Loucy (cell line): ENCODE measurements around the gene ARMC9.

ENCODE experiments used
- H2AFZ ChIP-seq: fragments of 200-600 bp; sonication (generic); 2 replicates; pipeline ENCODE4 v1.6.0; 2016; ENCODE audit warnings: antibody characterized with exemption, mild to moderate bottlenecking, low read length, moderate library complexity
- H3F3A ChIP-seq: fragments of 200-600 bp; 2 replicates; pipeline ENCODE4 v1.6.0; 2016; ENCODE audit warnings: antibody characterized with exemption, low read depth, mild to moderate bottlenecking
- H3K27me3 ChIP-seq: fragments of 200-600 bp; sonication (generic); 2 replicates; pipeline ENCODE4 v1.6.1; 2014; ENCODE audit warnings: low read length, mild to moderate bottlenecking; ENCODE audit not compliant: insufficient read depth, poor library complexity, severe bottlenecking
- H3K36me3 ChIP-seq: fragments of 200-600 bp; sonication (generic); 2 replicates; pipeline ENCODE4 v1.6.1; 2016; ENCODE audit warnings: low read length; ENCODE audit not compliant: insufficient read depth
- H3K4me1 ChIP-seq: fragments of 200-600 bp; sonication (generic); 2 replicates; pipeline ENCODE4 v1.5.1; 2014; ENCODE audit warnings: low read length, mild to moderate bottlenecking; ENCODE audit not compliant: insufficient read depth, poor library complexity, severe bottlenecking
- H3K4me2 ChIP-seq: fragments of 200-600 bp; sonication (generic); 2 replicates; pipeline ENCODE4 v1.6.0; 2014; ENCODE audit warnings: antibody characterized with exemption, low read length, low read depth, mild to moderate bottlenecking; ENCODE audit not compliant: poor library complexity, severe bottlenecking
- H3K4me3 ChIP-seq: fragments of 200-600 bp; sonication (generic); 2 replicates; pipeline ENCODE4 v1.5.1; 2014; ENCODE audit warnings: low read length, mild to moderate bottlenecking, mixed read lengths; ENCODE audit not compliant: poor library complexity, severe bottlenecking
- H3K79me2 ChIP-seq: fragments of 200-600 bp; sonication (generic); 2 replicates; pipeline ENCODE4 v1.6.1; 2014; ENCODE audit warnings: low read length; ENCODE audit not compliant: insufficient read depth
- H3K9ac ChIP-seq: fragments of 200-600 bp; sonication (generic); 2 replicates; pipeline ENCODE4 v1.6.0; 2014; ENCODE audit warnings: mild to moderate bottlenecking, low read depth, low read length, moderate library complexity; ENCODE audit not compliant: poor library complexity, severe bottlenecking
- H3K9me2 ChIP-seq: fragments of 200-600 bp; sonication (generic); replicated peaks from 2 replicates; pipeline ENCODE4 v1.6.1; 2016; ENCODE audit warnings: low read depth, low read length, mixed read lengths
- H3K9me3 ChIP-seq: fragments of 200-600 bp; sonication (generic); 2 replicates; pipeline ENCODE4 v1.6.1; 2014; ENCODE audit warnings: mild to moderate bottlenecking, antibody characterized with exemption, low read length, low read depth; ENCODE audit not compliant: insufficient read depth
- H4K20me1 ChIP-seq: fragments of 200-600 bp; sonication (generic); 2 replicates; pipeline ENCODE4 v1.6.0; 2014; ENCODE audit warnings: antibody characterized with exemption, low read length, mild to moderate bottlenecking; ENCODE audit not compliant: insufficient read depth, poor library complexity, severe bottlenecking
- EZH2phosphoT487 ChIP-seq: fragments of 200-600 bp; IDR thresholded peaks from 2 replicates; pipeline ENCODE4 v1.6.1; 2018; ENCODE audit warnings: antibody characterized with exemption, mild to moderate bottlenecking, moderate library complexity, borderline replicate concordance
- TF ChIP-seq, protein P1 (sequence below): fragments of 200-600 bp; sonication (generic); conservative IDR thresholded peaks from 2 replicates; pipeline ENCODE4 v1.5.1; 2014; ENCODE audit warnings: mild to moderate bottlenecking, antibody characterized with exemption, low read length

Gene ARMC9

DNA sequence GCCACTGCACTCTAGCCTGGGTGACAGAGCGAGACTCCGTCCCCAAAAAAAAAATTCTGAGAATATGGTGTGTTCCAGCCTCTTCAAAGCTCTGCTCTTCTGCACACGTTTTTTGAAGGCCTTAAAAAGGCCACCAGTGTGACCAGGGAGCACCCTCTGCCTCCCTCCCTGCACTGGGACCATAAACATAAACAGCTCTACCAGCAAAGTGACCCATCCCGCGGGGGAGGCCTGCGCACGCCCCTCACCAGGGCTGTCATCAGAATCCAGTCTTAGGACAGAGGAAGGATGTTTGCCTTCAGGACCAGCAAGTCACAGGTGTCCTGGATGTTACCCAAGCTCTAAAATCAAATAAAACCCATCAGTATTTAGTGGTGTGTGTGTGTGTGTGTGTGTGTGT lies 173.9 kb downstream of the ARMC9 start:
- Histone ChIP-seq H3K4me2 (no peak overlapping the region), H2AFZ (no peak overlapping the region), H3K9me3 (no peaks in the 10 kb centered on the region), H3K79me2 (no peaks in the 10 kb centered on the region), H3K4me3 (no peak overlapping the region), H3K27me3 (no peaks in the 10 kb centered on the region), H3K9ac (no peak overlapping the region), H3F3A (no peaks in the 10 kb centered on the region), H3K9me2 (no peaks in the 10 kb centered on the region), H3K4me1 (peaks cover 3% of the 10 kb centered on the region), H3K36me3 (no peaks in the 10 kb centered on the region), H4K20me1 (no peaks in the 10 kb centered on the region)
- TF ChIP-seq, protein P1, sequence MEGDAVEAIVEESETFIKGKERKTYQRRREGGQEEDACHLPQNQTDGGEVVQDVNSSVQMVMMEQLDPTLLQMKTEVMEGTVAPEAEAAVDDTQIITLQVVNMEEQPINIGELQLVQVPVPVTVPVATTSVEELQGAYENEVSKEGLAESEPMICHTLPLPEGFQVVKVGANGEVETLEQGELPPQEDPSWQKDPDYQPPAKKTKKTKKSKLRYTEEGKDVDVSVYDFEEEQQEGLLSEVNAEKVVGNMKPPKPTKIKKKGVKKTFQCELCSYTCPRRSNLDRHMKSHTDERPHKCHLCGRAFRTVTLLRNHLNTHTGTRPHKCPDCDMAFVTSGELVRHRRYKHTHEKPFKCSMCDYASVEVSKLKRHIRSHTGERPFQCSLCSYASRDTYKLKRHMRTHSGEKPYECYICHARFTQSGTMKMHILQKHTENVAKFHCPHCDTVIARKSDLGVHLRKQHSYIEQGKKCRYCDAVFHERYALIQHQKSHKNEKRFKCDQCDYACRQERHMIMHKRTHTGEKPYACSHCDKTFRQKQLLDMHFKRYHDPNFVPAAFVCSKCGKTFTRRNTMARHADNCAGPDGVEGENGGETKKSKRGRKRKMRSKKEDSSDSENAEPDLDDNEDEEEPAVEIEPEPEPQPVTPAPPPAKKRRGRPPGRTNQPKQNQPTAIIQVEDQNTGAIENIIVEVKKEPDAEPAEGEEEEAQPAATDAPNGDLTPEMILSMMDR, result no peak
- TF ChIP-seq EZH2phosphoT487, result no peak

- H3K79me2 ChIP-seq, result no peaks in the 10 kb centered on the region
- no peaks in the 10 kb centered on the region for H3F3A ChIP-seq
- H2AFZ ChIP-seq, result no peak overlapping the region
- TF ChIP-seq, protein P1, result no peak
- no peak for TF ChIP-seq EZH2phosphoT487
- H3K9ac ChIP-seq, result no peak overlapping the region
- H3K9me3 ChIP-seq, result no peaks in the 10 kb centered on the region
- peaks cover 5% of the 10 kb centered on the region for H3K4me1 ChIP-seq
- H3K36me3 ChIP-seq, result no peaks in the 10 kb centered on the region
- no peaks in the 10 kb centered on the region for H3K27me3 ChIP-seq
- H3K4me3 ChIP-seq, result no peak overlapping the region
- no peak overlapping the region for H3K4me2 ChIP-seq
- no peaks in the 10 kb centered on the region for H4K20me1 ChIP-seq
- H3K9me2 ChIP-seq, result no peaks in the 10 kb centered on the region
Observed at GRCh38 chr2:231373184-231373583, 174.8 kb downstream of the ARMC9 start.

GRCh38 chr2:231373786-231374349 lies 175.4 kb downstream of the ARMC9 start:
- no peaks in the 10 kb centered on the region for H3K79me2 ChIP-seq
- H3K9ac ChIP-seq, result no peak overlapping the region
- H3K4me1 ChIP-seq, result peaks cover 10% of the 10 kb centered on the region
- no peak overlapping the region for H2AFZ ChIP-seq
- no peaks in the 10 kb centered on the region for H3K9me2 ChIP-seq
- H3K27me3 ChIP-seq, result no peaks in the 10 kb centered on the region
- H3K36me3 ChIP-seq, result no peaks in the 10 kb centered on the region
- no peak overlapping the region for H3K4me2 ChIP-seq
- H3F3A ChIP-seq, result no peaks in the 10 kb centered on the region
- no peaks in the 10 kb centered on the region for H4K20me1 ChIP-seq
- no peak overlapping the region for H3K4me3 ChIP-seq
- TF ChIP-seq, protein P1, result no peak
- no peak for TF ChIP-seq EZH2phosphoT487
- H3K9me3 ChIP-seq, result no peaks in the 10 kb centered on the region
